ENCODE results near the gene PHRF1. TPM values are rescaled to one million over a fixed set of nuclear protein-coding genes. Genes with fewer than 3 reads are reported as not detected.

Gene PHRF1
- polyA plus RNA-seq, 1 of the 3 experiments (the other 2 are of a cell fraction), result 22.7 TPM

- 85% methylated on average over 7 of the region's 24 CpGs for WGBS (ENCODE audit: low lambda C conversion rate)
- no peak overlapping the region for H3K9ac ChIP-seq
- H4K20me1 ChIP-seq (ENCODE audit: insufficient read depth), result no peaks in the 10 kb centered on the region
- TF ChIP-seq ZBTB33 (IDR thresholded peaks at IDR 0.05; ENCODE audit: borderline replicate concordance, low read depth) (no peak), SMC3 (IDR thresholded peaks at IDR 0.05; ENCODE audit: low read depth, low read length) (no peak), RAD21 (IDR thresholded peaks at IDR 0.05; ENCODE audit: low read length) (no peak), RFX5 (IDR thresholded peaks at IDR 0.05; ENCODE audit: low read length) (no peak), FOSL2 (IDR thresholded peaks at IDR 0.05; ENCODE audit: borderline replicate concordance, low read depth) (no peak), EZH2phosphoT487 (IDR thresholded peaks at IDR 0.05; ENCODE audit: borderline replicate concordance, low read depth) (no peak), RCOR1 (IDR thresholded peaks at IDR 0.05; ENCODE audit: low read length) (no peak), SIN3A (IDR thresholded peaks at IDR 0.05; ENCODE audit: borderline replicate concordance, low read depth, low read length) (no peak), JUND (IDR thresholded peaks at IDR 0.05) (no peak), TAF1 (IDR thresholded peaks at IDR 0.05; ENCODE audit: borderline replicate concordance, low read depth, low read length) (no peak), CHD2 (IDR thresholded peaks at IDR 0.05; ENCODE audit: low read length, partially characterized antibody) (no peak), FOXJ3 (CRISPR knock-in tag; IDR thresholded peaks at IDR 0.05) (no peak), MAX (IDR thresholded peaks at IDR 0.05; ENCODE audit: low read depth) (no peak), TCF12 (IDR thresholded peaks at IDR 0.05) (no peak), MXI1 (IDR thresholded peaks at IDR 0.05; ENCODE audit: low read depth, low read length) (no peak), ELF1 (IDR thresholded peaks at IDR 0.05) (no peak)
- H3K4me3 ChIP-seq (ENCODE audit: low read depth in 2 of 2, low read length in 1 of 2), result no peak overlapping the region
- no peaks in the 10 kb centered on the region; the same call in 1 of the 2 replicates for H3K79me2 ChIP-seq (ENCODE audit: insufficient read depth)
- POLR2A ChIA-PET, result interaction anchor here (0.6 to 0.9 kb wide), 2 partner anchors 10 to 201 kb away, joined by 3 read pairs; no protein-coding TSS in a partner anchor
- no peaks in the 10 kb centered on the region for H3K9me2 ChIP-seq
- no peaks in the 10 kb centered on the region for H3K36me3 ChIP-seq (replicated peaks in 1 of 2; ENCODE audit: control insufficient read depth in 1 of 2, insufficient read depth in 2 of 2, low read length in 1 of 2)
- H3K4me2 ChIP-seq, result no peak overlapping the region
- CTCF ChIA-PET, result interaction anchor here (1.3 to 3.6 kb wide), 2 partner anchors 9 to 164 kb away, joined by 3 to 41 read pairs; no protein-coding TSS in a partner anchor
- H3F3A ChIP-seq (replicated peaks; ENCODE audit: insufficient read depth), result no peaks in the 10 kb centered on the region
- peaks cover 4 to 35% of the 10 kb centered on the region in 2 experiments; a peak in 2 of 4 replicates for H3K4me1 ChIP-seq (ENCODE audit: control insufficient read depth in 1 of 2, insufficient read depth in 2 of 2, low read depth in 1 of 2, low read length in 1 of 2)
- peaks cover 11% of the 10 kb centered on the region for H3K27me3 ChIP-seq (ENCODE audit: insufficient read depth)
- no peak for DNase-seq
- no peaks in the 10 kb centered on the region for H3K9me3 ChIP-seq
- H2AFZ ChIP-seq (ENCODE audit: low read depth), result no peak overlapping the region
- no peak overlapping the region for H3K27ac ChIP-seq (ENCODE audit: low read depth in 2 of 2, low read length in 1 of 2)
Observed at GRCh38 chr11:557328-558132, 18.7 kb upstream of the PHRF1 start.
